Measurements from ENCODE around the gene USH1C.

GRCh38 chr11:17558025-17558780, 14.0 kb upstream of the USH1C start:
- TF ChIP-seq, protein P1, sequence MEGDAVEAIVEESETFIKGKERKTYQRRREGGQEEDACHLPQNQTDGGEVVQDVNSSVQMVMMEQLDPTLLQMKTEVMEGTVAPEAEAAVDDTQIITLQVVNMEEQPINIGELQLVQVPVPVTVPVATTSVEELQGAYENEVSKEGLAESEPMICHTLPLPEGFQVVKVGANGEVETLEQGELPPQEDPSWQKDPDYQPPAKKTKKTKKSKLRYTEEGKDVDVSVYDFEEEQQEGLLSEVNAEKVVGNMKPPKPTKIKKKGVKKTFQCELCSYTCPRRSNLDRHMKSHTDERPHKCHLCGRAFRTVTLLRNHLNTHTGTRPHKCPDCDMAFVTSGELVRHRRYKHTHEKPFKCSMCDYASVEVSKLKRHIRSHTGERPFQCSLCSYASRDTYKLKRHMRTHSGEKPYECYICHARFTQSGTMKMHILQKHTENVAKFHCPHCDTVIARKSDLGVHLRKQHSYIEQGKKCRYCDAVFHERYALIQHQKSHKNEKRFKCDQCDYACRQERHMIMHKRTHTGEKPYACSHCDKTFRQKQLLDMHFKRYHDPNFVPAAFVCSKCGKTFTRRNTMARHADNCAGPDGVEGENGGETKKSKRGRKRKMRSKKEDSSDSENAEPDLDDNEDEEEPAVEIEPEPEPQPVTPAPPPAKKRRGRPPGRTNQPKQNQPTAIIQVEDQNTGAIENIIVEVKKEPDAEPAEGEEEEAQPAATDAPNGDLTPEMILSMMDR (IDR thresholded peaks at IDR 0.05): no peak
- TF ChIP-seq POLR2A (IDR thresholded peaks at IDR 0.05): no peak

Data from testis (tissue), 2 donors.